ENCODE data around the gene KSR2. TPM values are rescaled to one million over a fixed set of nuclear protein-coding genes. Genes with fewer than 3 reads are reported as not detected.
A peak's percentile ranks its signal among the peaks of the same experiment; 100 is the strongest.

The KSR2 gene
- total RNA-seq, 1 donor: under 0.01 TPM

DNA sequence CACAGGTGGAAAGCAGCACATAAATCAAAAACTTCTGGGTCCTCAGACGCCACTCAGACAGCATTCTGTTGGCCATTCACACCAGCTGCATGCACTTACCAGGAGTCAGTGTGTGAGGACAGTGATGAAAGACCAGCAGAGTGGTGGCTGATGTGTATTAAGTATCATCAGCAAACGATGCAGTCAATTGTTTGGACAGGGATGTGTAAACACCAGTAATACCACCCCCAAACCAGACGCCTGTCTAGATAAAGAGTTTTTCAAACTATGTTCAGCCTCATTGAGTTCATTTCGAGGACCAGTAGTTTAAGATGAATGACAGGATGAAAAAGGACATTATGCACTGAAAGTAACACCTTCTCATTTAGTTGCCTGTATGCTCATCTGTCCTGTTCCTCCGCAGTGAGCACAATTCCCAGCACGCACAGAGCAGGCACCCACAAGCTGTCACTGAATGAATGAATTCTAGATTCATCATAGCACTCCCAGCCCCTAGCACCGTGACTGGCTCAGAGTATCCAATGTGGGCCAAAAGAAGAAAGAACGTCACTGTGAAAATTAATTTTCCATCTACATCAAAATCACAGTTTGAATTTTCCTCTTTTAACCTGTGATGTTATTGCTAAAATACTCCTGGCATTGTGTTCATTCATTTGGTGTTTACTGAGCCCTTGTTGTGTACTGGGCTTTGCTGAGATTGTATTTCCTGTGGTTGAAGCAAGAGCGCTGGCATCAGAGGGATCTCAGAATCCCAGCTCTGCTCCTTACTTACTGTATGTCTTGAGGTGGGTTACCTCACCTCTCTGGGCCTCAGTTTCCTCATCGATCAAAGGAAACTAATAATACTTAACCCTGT, 482.6 kb downstream of the KSR2 start:
- Histone ChIP-seq H3K4me1 (ENCODE audit: insufficient read depth, low read length) (peaks cover 9% of the 10 kb centered on the region), H3K4me3 (ENCODE audit: insufficient read depth, low read length) (no peak overlapping the region), H3K36me3 (ENCODE audit: insufficient read depth, low read length) (no peaks in the 10 kb centered on the region), H3K27ac (ENCODE audit: low read depth, low read length) (no peak overlapping the region), H3K4me2 (ENCODE audit: insufficient read depth, low read length) (no peak overlapping the region), H3K27me3 (ENCODE audit: insufficient read depth, low read length) (no peaks in the 10 kb centered on the region), H3K9me3 (ENCODE audit: low read depth, low read length) (no peaks in the 10 kb centered on the region), H4K20me1 (ENCODE audit: insufficient read depth, low read length) (no peaks in the 10 kb centered on the region), H3K79me2 (ENCODE audit: insufficient read depth, low read length) (no peaks in the 10 kb centered on the region), H2AFZ (ENCODE audit: low read length) (no peak overlapping the region)
- DNase-seq (ENCODE audit: insufficient read length, low spot score, missing footprints): no peak
- TF ChIP-seq, protein P1, sequence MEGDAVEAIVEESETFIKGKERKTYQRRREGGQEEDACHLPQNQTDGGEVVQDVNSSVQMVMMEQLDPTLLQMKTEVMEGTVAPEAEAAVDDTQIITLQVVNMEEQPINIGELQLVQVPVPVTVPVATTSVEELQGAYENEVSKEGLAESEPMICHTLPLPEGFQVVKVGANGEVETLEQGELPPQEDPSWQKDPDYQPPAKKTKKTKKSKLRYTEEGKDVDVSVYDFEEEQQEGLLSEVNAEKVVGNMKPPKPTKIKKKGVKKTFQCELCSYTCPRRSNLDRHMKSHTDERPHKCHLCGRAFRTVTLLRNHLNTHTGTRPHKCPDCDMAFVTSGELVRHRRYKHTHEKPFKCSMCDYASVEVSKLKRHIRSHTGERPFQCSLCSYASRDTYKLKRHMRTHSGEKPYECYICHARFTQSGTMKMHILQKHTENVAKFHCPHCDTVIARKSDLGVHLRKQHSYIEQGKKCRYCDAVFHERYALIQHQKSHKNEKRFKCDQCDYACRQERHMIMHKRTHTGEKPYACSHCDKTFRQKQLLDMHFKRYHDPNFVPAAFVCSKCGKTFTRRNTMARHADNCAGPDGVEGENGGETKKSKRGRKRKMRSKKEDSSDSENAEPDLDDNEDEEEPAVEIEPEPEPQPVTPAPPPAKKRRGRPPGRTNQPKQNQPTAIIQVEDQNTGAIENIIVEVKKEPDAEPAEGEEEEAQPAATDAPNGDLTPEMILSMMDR (IDR thresholded peaks at IDR 0.05; ENCODE audit: extremely low read depth, low read depth, low read length): no peak

DNA sequence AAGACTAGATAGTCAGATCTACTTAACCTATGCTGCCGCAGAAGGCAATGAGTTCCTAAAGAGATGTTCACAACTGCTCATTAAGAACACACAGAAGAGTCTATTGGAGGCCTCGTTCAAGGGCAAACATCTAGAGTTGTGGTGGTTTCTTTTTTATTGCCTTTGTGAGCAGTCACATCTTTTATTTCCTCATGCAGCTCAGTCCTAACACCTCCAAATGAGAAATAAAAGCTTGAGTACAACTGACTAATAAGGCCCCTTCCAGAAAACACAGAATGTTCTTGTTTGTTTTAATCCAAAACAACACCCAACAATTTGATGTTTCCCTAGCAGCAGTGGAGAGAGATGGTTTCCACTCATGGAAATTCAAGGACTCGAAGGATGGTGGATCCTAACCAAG, 483.9 kb downstream of the KSR2 start:
- no peaks in the 10 kb centered on the region for H3K79me2 ChIP-seq (ENCODE audit: insufficient read depth, low read length)
- TF ChIP-seq, protein P1 (IDR thresholded peaks at IDR 0.05; ENCODE audit: extremely low read depth, low read depth, low read length): no peak
- H3K4me2 ChIP-seq (ENCODE audit: insufficient read depth, low read length): no peak overlapping the region
- H3K4me3 ChIP-seq (ENCODE audit: insufficient read depth, low read length): no peak overlapping the region
- no peak overlapping the region for H3K27ac ChIP-seq (ENCODE audit: low read depth, low read length)
- no peaks in the 10 kb centered on the region for H3K9me3 ChIP-seq (ENCODE audit: low read depth, low read length)
- peaks cover 6% of the 10 kb centered on the region for H3K4me1 ChIP-seq (ENCODE audit: insufficient read depth, low read length)
- no peak overlapping the region for H2AFZ ChIP-seq (ENCODE audit: low read length)
- H3K36me3 ChIP-seq (ENCODE audit: insufficient read depth, low read length): no peaks in the 10 kb centered on the region
- H4K20me1 ChIP-seq (ENCODE audit: insufficient read depth, low read length): no peaks in the 10 kb centered on the region
- H3K27me3 ChIP-seq (ENCODE audit: insufficient read depth, low read length): no peaks in the 10 kb centered on the region
- DNase-seq (ENCODE audit: insufficient read length, low spot score, missing footprints): no peak

DNA sequence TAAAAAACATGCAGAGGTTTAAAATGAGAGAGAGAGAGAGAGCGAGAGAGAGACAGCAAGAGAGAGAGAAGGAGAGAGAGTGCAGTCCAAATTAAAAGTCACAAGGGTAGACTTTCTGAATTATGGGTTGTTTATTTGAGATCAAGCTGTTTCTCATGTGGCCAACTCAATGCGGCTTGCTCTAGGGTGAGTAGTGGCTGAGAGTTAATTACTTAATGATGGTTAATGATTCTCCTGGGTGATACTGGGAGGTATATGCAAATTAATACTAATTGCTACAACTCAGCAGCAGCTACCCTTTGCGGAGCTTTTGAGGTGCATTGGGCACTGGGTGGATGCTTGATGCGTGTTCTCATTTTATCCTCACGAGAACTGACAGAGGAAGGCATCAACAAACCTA, 485.3 kb downstream of the KSR2 start:
- DNase-seq (ENCODE audit: insufficient read length, low spot score, missing footprints): no peak
- Histone ChIP-seq H3K4me2 (ENCODE audit: insufficient read depth, low read length) (no peak overlapping the region), H3K9me3 (ENCODE audit: low read depth, low read length) (no peaks in the 10 kb centered on the region), H3K27me3 (ENCODE audit: insufficient read depth, low read length) (no peaks in the 10 kb centered on the region), H3K27ac (ENCODE audit: low read depth, low read length) (no peak overlapping the region), H3K79me2 (ENCODE audit: insufficient read depth, low read length) (no peaks in the 10 kb centered on the region), H3K4me1 (ENCODE audit: insufficient read depth, low read length) (peaks cover 4% of the 10 kb centered on the region), H3K36me3 (ENCODE audit: insufficient read depth, low read length) (no peaks in the 10 kb centered on the region), H3K4me3 (ENCODE audit: insufficient read depth, low read length) (no peak overlapping the region), H2AFZ (ENCODE audit: low read length) (no peak overlapping the region), H4K20me1 (ENCODE audit: insufficient read depth, low read length) (no peaks in the 10 kb centered on the region)
- TF ChIP-seq, protein P1 (IDR thresholded peaks at IDR 0.05; ENCODE audit: extremely low read depth, low read depth, low read length): no peak

DNA sequence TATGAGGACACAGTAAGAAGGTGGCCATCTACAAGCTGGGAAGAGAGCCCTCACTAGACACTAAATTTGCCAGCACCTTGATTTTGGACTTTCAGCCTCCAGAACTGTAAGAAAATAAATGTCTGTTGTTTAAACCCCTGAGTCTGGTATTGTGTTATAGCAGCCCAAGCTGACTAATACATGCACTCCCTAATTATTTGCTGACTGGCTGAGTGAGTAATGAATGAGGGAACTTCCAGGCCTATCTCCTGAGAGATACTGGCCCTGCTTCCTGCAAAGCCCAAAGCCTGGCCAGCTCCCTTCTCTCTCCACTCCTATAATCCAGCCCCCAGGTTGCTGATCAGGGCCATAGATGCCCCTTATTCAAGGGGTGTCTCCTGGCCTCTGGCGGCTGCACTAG, 487.3 kb downstream of the KSR2 start:
- no peaks in the 10 kb centered on the region for H3K9me3 ChIP-seq (ENCODE audit: low read depth, low read length)
- no peaks in the 10 kb centered on the region for H3K79me2 ChIP-seq (ENCODE audit: insufficient read depth, low read length)
- no peak overlapping the region for H3K4me3 ChIP-seq (ENCODE audit: insufficient read depth, low read length)
- no peaks in the 10 kb centered on the region for H4K20me1 ChIP-seq (ENCODE audit: insufficient read depth, low read length)
- H3K4me1 ChIP-seq (ENCODE audit: insufficient read depth, low read length): no peaks in the 10 kb centered on the region
- TF ChIP-seq, protein P1 (IDR thresholded peaks at IDR 0.05; ENCODE audit: extremely low read depth, low read depth, low read length): no peak
- H3K27ac ChIP-seq (ENCODE audit: low read depth, low read length): no peak overlapping the region
- peak; percentile 76 for DNase-seq (ENCODE audit: insufficient read length, low spot score, missing footprints)
- no peaks in the 10 kb centered on the region for H3K36me3 ChIP-seq (ENCODE audit: insufficient read depth, low read length)
- no peaks in the 10 kb centered on the region for H3K27me3 ChIP-seq (ENCODE audit: insufficient read depth, low read length)
- no peak overlapping the region for H3K4me2 ChIP-seq (ENCODE audit: insufficient read depth, low read length)
- no peak overlapping the region for H2AFZ ChIP-seq (ENCODE audit: low read length)

All from osteoblast (primary cell).